ENCODE results near the gene RSBN1. TPM values are rescaled to one million over a fixed set of nuclear protein-coding genes. Genes with fewer than 3 reads are reported as not detected.

Gene RSBN1
- total and polyA plus RNA-seq, 7 experiments from 2014 or later, result 29.9 to 58.1 (median 42.0) TPM

Other genes with a start within 250 kb of the RSBN1 start
- 10 to 100 TPM in 2 of 5 experiments, 1 to 10 TPM in 3; 2.5 to 21.0 (median 7.1) TPM for gene PHTF1, start 53.0 kb downstream of the RSBN1 start, total RNA-seq
- 1 to 10 TPM; 1.4 to 1.6 TPM for gene PHTF1, start 53.0 kb downstream of the RSBN1 start, polyA plus RNA-seq
- 10 to 100 TPM; 22.2 to 76.7 (median 27.5) TPM for gene PTPN22, start 59.2 kb upstream of the RSBN1 start, total RNA-seq
- 10 to 100 TPM; 29.7 to 37.9 TPM for gene PTPN22, start 59.2 kb upstream of the RSBN1 start, polyA plus RNA-seq
- gene BCL2L15, start 75.1 kb upstream of the RSBN1 start, total RNA-seq, result 1 to 10 TPM; 1.1 to 7.5 (median 1.6) TPM
- under 1 TPM in 1 of 2 donors, not detected in 1; 0.60 TPM for gene BCL2L15, start 75.1 kb upstream of the RSBN1 start, polyA plus RNA-seq
- 10 to 100 TPM; 50.8 to 75.4 (median 65.0) TPM for gene AP4B1, start 92.3 kb upstream of the RSBN1 start, total RNA-seq
- gene AP4B1, start 92.3 kb upstream of the RSBN1 start, polyA plus RNA-seq, result 10 to 100 TPM; 13.7 to 15.6 TPM
- gene DCLRE1B, start 92.8 kb upstream of the RSBN1 start, total RNA-seq, result 10 to 100 TPM in 1 of 5 experiments, 1 to 10 TPM in 4; 4.1 to 13.6 (median 6.9) TPM
- gene DCLRE1B, start 92.8 kb upstream of the RSBN1 start, polyA plus RNA-seq, result 1 to 10 TPM; 3.7 to 6.8 TPM
- 100 to 1,000 TPM in 4 of 5 experiments, 10 to 100 TPM in 1; 95.8 to 211 (median 124) TPM for gene HIPK1, start 116.8 kb upstream of the RSBN1 start, total RNA-seq
- gene HIPK1, start 116.8 kb upstream of the RSBN1 start, polyA plus RNA-seq, result 10 to 100 TPM; 11.8 to 21.3 TPM
- 1 to 10 TPM in 3 of 5 experiments, under 1 TPM in 2; 0.24 to 1.8 (median 1.1) TPM for gene OLFML3, start 167.0 kb upstream of the RSBN1 start, total RNA-seq
- gene OLFML3, start 167.0 kb upstream of the RSBN1 start, polyA plus RNA-seq, result not detected

Data from naive thymus-derived CD4-positive, alpha-beta T cell (primary cell).